Liver (tissue), 9 donors: ENCODE measurements around the gene ZAP70. TPM values are rescaled to one million over a fixed set of nuclear protein-coding genes. Genes with fewer than 3 reads are reported as not detected.

Source experiments
- DNase-seq: peaks from one replicate; pipeline ENCODE4 v3.0.0-alpha.2; 2017; ENCODE audit warnings: low spot score
- H3K27ac ChIP-seq, 2 donors: one replicate each; pipeline ENCODE4 v1.7.0; 2013; ENCODE audit warnings: inconsistent platforms in 2 of 2, low read length in 2 of 2, control low read depth in 1 of 2, low read depth in 1 of 2, mild to moderate bottlenecking in 1 of 2
- H3K27me3 ChIP-seq, 4 donors: one replicate each; pipeline versions ENCODE4 v1.6.1 to v1.7.0; 2013; ENCODE audit warnings: low read length in 3 of 4, inconsistent platforms in 1 of 4, mild to moderate bottlenecking in 1 of 4, moderate library complexity in 1 of 4; ENCODE audit not compliant: control insufficient read depth in 4 of 4, insufficient read depth in 4 of 4
- H3K36me3 ChIP-seq, 4 donors: one replicate each; pipeline versions ENCODE4 v1.6.1 to v1.7.0; 2013; ENCODE audit warnings: low read length in 3 of 4, mild to moderate bottlenecking in 3 of 4, low read depth in 1 of 4, moderate library complexity in 1 of 4; ENCODE audit not compliant: control insufficient read depth in 4 of 4, insufficient read depth in 3 of 4
- H3K4me1 ChIP-seq, 4 donors: one replicate each; pipeline versions ENCODE4 v1.6.1 to v1.7.0; 2013; ENCODE audit warnings: low read length in 3 of 4, mild to moderate bottlenecking in 3 of 4, moderate library complexity in 1 of 4; ENCODE audit not compliant: control insufficient read depth in 4 of 4, insufficient read depth in 4 of 4
- H3K4me3 ChIP-seq, 3 donors: one replicate each; pipeline versions ENCODE4 v1.6.1 to v1.7.0; 2013; ENCODE audit warnings: low read length in 3 of 3, control low read depth in 1 of 3, low read depth in 1 of 3, mild to moderate bottlenecking in 1 of 3
- H3K9ac ChIP-seq, 2 donors: one replicate each; pipeline ENCODE4 v1.7.0; 2013; ENCODE audit warnings: low read length in 2 of 2, mild to moderate bottlenecking in 2 of 2, moderate library complexity in 2 of 2, control low read depth in 1 of 2, low read depth in 1 of 2
- H3K9me3 ChIP-seq, 4 donors: one replicate each; pipeline versions ENCODE4 v1.6.1 to v1.7.0; 2013; ENCODE audit warnings: low read length in 3 of 4; ENCODE audit not compliant: control insufficient read depth in 4 of 4
- EGR1 ChIP-seq, 2 donors: IDR thresholded peaks; 2 replicates each; pipeline ENCODE4 v1.6.1; 2016 to 2018; ENCODE audit warnings: antibody characterized with exemption in 2 of 2, low read depth in 2 of 2
- FOXA1 ChIP-seq: IDR thresholded peaks from 2 replicates; pipeline ENCODE4 v1.6.1; 2016; ENCODE audit warnings: antibody characterized with exemption
- FOXA2 ChIP-seq: IDR thresholded peaks from 2 replicates; pipeline ENCODE4 v1.6.1; 2016; ENCODE audit warnings: antibody characterized with exemption
- HNF4A ChIP-seq, 2 donors: conservative IDR thresholded peaks; 2 replicates each; pipeline ENCODE4 v1.6.1; 2016; ENCODE audit warnings: antibody characterized with exemption in 2 of 2, mild to moderate bottlenecking in 2 of 2
- HNF4G ChIP-seq: IDR thresholded peaks from 2 replicates; pipeline ENCODE4 v1.6.1; 2016; ENCODE audit warnings: antibody characterized with exemption
- JUND ChIP-seq, 2 donors: IDR thresholded peaks; 2 replicates each; pipeline ENCODE4 v1.6.1; 2016; ENCODE audit warnings: antibody characterized with exemption in 2 of 2
- MAX ChIP-seq: IDR thresholded peaks from 2 replicates; pipeline ENCODE4 v1.6.1; 2016; ENCODE audit warnings: antibody characterized with exemption
- NR2F2 ChIP-seq: IDR thresholded peaks from 2 replicates; pipeline ENCODE4 v1.6.1; 2016; ENCODE audit warnings: antibody characterized with exemption
- RAD21 ChIP-seq, 2 donors: IDR thresholded peaks; 2 replicates each; pipeline ENCODE4 v1.6.1; 2016; ENCODE audit warnings: antibody characterized with exemption in 2 of 2, mild to moderate bottlenecking in 2 of 2
- RXRA ChIP-seq, 2 donors: IDR thresholded peaks; 2 replicates each; pipeline ENCODE4 v1.6.1; 2017 to 2018; ENCODE audit warnings: antibody characterized with exemption in 2 of 2, mild to moderate bottlenecking in 1 of 2
- SP1 ChIP-seq: IDR thresholded peaks from 2 replicates; pipeline ENCODE4 v1.6.1; 2018; ENCODE audit warnings: antibody characterized with exemption, mild to moderate bottlenecking
- TAF1 ChIP-seq: conservative IDR thresholded peaks from 2 replicates; pipeline ENCODE4 v1.6.1; 2016; ENCODE audit warnings: antibody characterized with exemption, mild to moderate bottlenecking
- YY1 ChIP-seq: IDR thresholded peaks from 2 replicates; pipeline ENCODE4 v1.6.1; 2016; ENCODE audit warnings: antibody characterized with exemption, mild to moderate bottlenecking
- ZBTB33 ChIP-seq: IDR thresholded peaks from 2 replicates; pipeline ENCODE4 v1.6.1; 2016; ENCODE audit warnings: antibody characterized with exemption
- WGBS: extraction: QIAGEN DNeasy Blood & Tissue Kit; methylation state at CpG from one replicate; pipeline ENCODE4 v1.1.7; 2013; 5-methylcytosine and 5-hydroxymethylcytosine counted together
- polyA plus RNA-seq, 2 donors: library from polyadenylated mRNA; stranded (reverse) in 1 of 2; unstranded in 1 of 2; fragments of 200-250 nt in 1 of 2; fragments of >200 nt in 1 of 2; fragmentation: Nextera tagmentation in 1 of 2; extraction: Ambion mirVana in 1 of 2; gene quantifications; one replicate each; pipeline versions ENCODE4 v1.2.1 to v1.2.3, GENCODE V29; 2013 to 2015
- total RNA-seq, 2 donors: library from RNA; depleted of rRNA; stranded (reverse); fragments of >200 nt; gene quantifications; one replicate each; pipeline ENCODE4 v1.2.3, GENCODE V29; 2014
- TF ChIP-seq, protein P1 (sequence below): IDR thresholded peaks from 2 replicates; pipeline ENCODE4 v1.6.1; 2016; ENCODE audit warnings: antibody characterized with exemption
- TF ChIP-seq, protein P2 (sequence below): IDR thresholded peaks from 2 replicates; pipeline ENCODE4 v1.6.1; 2016; ENCODE audit warnings: antibody characterized with exemption, mild to moderate bottlenecking
- TF ChIP-seq, protein P3 (sequence below): fragments of 150-350 bp; IDR thresholded peaks from 2 replicates; pipeline ENCODE4 v1.5.1; 2017; ENCODE audit warnings: improper control_type of control experiment, low read depth, low read length; ENCODE audit not compliant: missing input control
- donor health status: healthy.
- donor health status: healthy.
- donor health status: healthy.
- donor health status: healthy.
- donor health status: healthy.

ZAP70 gene
- total and polyA plus RNA-seq, 4 donors: 1.2 to 4.9 (median 1.4) TPM

DNA sequence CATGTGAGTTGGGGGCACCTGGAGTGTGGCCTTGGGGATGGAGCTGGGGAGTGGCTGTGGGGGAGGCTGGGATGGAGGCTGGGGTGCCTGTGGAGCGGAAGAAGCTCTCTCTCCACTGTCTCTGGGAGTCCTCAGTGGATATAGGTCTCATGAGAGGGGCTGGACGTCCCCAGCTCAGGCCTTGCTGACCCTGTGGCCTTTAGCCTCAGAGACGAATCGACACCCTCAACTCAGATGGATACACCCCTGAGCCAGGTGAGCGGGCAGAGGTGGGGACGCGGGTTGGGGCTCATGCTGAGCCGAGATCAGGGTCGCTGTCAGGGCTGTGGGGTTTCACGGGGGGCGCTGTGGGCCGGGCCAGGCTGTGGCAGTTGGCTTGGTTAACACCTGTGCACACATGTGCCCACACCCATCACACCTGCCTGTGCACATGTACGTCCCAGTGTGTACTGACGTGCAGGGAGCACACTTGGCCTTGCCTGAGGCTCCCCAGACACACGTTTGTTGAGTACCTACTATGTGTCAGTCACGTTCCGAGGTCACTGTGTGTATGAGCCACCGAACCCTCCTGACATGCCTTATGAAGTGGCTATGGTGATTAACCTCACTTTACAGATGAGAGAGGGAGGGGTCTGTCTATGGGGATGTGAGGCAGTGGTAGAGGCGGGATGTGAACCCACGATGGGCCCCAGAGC is 20.1 kb downstream of the ZAP70 start:
- DNase-seq: no peak
- peaks cover 0 to 4% (median 2%) of the 10 kb centered on the region in 4 donors for H3K9me3 ChIP-seq
- H3K4me1 ChIP-seq: no peaks in the 10 kb centered on the region
- TF ChIP-seq TAF1 (no peak), EGR1 (IDR thresholded peaks at IDR 0.05; ENCODE audit: low read depth in 2 of 2) (no peak), HNF4A (conservative IDR thresholded peaks at IDR 0.05) (no peak), ZBTB33 (no peak), RXRA (IDR thresholded peaks at IDR 0.05) (no peak), MAX (no peak), YY1 (no peak), SP1 (no peak), HNF4G (no peak), FOXA1 (no peak), FOXA2 (no peak), RAD21 (IDR thresholded peaks at IDR 0.05) (no peak), JUND (IDR thresholded peaks at IDR 0.05) (no peak), NR2F2 (no peak)
- TF ChIP-seq, protein P1, sequence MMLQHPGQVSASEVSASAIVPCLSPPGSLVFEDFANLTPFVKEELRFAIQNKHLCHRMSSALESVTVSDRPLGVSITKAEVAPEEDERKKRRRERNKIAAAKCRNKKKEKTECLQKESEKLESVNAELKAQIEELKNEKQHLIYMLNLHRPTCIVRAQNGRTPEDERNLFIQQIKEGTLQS: no peak
- TF ChIP-seq, protein P2, sequence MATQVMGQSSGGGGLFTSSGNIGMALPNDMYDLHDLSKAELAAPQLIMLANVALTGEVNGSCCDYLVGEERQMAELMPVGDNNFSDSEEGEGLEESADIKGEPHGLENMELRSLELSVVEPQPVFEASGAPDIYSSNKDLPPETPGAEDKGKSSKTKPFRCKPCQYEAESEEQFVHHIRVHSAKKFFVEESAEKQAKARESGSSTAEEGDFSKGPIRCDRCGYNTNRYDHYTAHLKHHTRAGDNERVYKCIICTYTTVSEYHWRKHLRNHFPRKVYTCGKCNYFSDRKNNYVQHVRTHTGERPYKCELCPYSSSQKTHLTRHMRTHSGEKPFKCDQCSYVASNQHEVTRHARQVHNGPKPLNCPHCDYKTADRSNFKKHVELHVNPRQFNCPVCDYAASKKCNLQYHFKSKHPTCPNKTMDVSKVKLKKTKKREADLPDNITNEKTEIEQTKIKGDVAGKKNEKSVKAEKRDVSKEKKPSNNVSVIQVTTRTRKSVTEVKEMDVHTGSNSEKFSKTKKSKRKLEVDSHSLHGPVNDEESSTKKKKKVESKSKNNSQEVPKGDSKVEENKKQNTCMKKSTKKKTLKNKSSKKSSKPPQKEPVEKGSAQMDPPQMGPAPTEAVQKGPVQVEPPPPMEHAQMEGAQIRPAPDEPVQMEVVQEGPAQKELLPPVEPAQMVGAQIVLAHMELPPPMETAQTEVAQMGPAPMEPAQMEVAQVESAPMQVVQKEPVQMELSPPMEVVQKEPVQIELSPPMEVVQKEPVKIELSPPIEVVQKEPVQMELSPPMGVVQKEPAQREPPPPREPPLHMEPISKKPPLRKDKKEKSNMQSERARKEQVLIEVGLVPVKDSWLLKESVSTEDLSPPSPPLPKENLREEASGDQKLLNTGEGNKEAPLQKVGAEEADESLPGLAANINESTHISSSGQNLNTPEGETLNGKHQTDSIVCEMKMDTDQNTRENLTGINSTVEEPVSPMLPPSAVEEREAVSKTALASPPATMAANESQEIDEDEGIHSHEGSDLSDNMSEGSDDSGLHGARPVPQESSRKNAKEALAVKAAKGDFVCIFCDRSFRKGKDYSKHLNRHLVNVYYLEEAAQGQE: no peak
- TF ChIP-seq, protein P3, sequence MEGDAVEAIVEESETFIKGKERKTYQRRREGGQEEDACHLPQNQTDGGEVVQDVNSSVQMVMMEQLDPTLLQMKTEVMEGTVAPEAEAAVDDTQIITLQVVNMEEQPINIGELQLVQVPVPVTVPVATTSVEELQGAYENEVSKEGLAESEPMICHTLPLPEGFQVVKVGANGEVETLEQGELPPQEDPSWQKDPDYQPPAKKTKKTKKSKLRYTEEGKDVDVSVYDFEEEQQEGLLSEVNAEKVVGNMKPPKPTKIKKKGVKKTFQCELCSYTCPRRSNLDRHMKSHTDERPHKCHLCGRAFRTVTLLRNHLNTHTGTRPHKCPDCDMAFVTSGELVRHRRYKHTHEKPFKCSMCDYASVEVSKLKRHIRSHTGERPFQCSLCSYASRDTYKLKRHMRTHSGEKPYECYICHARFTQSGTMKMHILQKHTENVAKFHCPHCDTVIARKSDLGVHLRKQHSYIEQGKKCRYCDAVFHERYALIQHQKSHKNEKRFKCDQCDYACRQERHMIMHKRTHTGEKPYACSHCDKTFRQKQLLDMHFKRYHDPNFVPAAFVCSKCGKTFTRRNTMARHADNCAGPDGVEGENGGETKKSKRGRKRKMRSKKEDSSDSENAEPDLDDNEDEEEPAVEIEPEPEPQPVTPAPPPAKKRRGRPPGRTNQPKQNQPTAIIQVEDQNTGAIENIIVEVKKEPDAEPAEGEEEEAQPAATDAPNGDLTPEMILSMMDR: no peak
- H3K27ac ChIP-seq: no peak overlapping the region
- no peak overlapping the region for H3K4me3 ChIP-seq
- no peaks in the 10 kb centered on the region for H3K27me3 ChIP-seq
- no peaks in the 10 kb centered on the region for H3K36me3 ChIP-seq
- no peak overlapping the region for H3K9ac ChIP-seq
- 84% methylated on average over 20 of the region's 20 CpGs for WGBS
